ENCODE data around the gene RBBP9.

- no peak for TF ChIP-seq POLR2A (IDR thresholded peaks at IDR 0.05; ENCODE audit: low read depth, low read length)
- no peak for TF ChIP-seq CTCF (IDR thresholded peaks at IDR 0.05; ENCODE audit: extremely low read depth in 1 of 2, insufficient read depth in 1 of 2, low read depth in 1 of 2, low read length in 2 of 2)
Measured at GRCh38 chr20:18524646-18525045, 27.6 kb upstream of the RBBP9 start.
